ENCODE data around the gene UGT1A5. TPM values are rescaled to one million over a fixed set of nuclear protein-coding genes. Genes with fewer than 3 reads are reported as not detected.

The UGT1A5 gene
- total RNA-seq, 1 experiment from 2014 or later = not detected

- Histone ChIP-seq H3K9me3 (no peaks in the 10 kb centered on the region), H3K27me3 (no peaks in the 10 kb centered on the region), H3K4me3 (no peak overlapping the region), H3K36me3 (no peaks in the 10 kb centered on the region)
- DNase-seq = no peak
Measured at GRCh38 chr2:233820774-233821105, 108.0 kb downstream of the UGT1A5 start.

GRCh38 chr2:233821196-233821595 is 108.5 kb downstream of the UGT1A5 start:
- Histone ChIP-seq H3K27me3 (no peaks in the 10 kb centered on the region), H3K36me3 (no peaks in the 10 kb centered on the region), H3K9me3 (peaks cover 2% of the 10 kb centered on the region; the same call in 1 of the 2 replicates), H3K4me3 (no peak overlapping the region)
- no peak for DNase-seq

GRCh38 chr2:233821709-233822100 is 109.0 kb downstream of the UGT1A5 start:
- Histone ChIP-seq H3K9me3 (peaks cover 4% of the 10 kb centered on the region; the same call in 1 of the 2 replicates), H3K36me3 (no peaks in the 10 kb centered on the region), H3K27me3 (no peaks in the 10 kb centered on the region), H3K4me3 (no peak overlapping the region)
- DNase-seq = no peak

DNA sequence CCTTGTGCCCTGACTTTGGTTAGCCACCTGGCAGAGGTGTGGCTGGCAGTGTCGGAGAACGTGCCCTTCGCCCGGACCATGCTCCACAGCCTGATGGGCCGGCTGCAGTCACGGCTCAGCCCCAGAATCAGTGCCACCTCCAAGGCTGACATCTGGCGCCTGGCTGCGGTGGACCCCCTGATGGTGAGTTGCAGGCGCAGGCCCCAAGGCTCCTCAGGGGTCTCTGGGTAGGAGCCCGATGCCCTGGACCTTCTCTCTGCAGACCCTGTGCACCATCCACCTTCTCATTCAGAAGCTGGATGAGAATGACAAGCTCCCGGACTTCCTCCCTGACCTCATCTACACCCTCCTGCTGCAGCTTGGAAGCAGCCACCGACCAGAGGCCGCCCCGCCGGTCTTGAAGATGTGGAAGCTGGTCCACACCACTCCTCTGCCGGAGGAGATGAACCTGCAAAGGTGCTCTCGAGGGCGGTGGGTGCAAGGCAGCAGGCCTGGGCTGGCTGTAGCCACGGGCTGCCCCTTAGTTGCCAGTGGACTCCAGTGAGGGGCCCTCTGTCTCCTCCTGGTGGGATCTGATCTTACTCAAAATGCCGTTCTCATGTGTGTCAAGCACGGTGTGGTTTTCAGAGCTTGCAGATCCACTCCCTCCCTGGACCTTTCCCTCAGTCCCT is 109.5 kb downstream of the UGT1A5 start:
- no peaks in the 10 kb centered on the region for H3K36me3 ChIP-seq
- no peaks in the 10 kb centered on the region for H3K27me3 ChIP-seq
- DNase-seq = no peak
- no peak overlapping the region for H3K4me3 ChIP-seq
- peaks cover 4% of the 10 kb centered on the region; the same call in 1 of the 2 replicates for H3K9me3 ChIP-seq

Other genes starting within 250 kb of the UGT1A5 start
- 23.4 and 34.6 TPM in 2 replicates for gene USP40, start 146.1 kb upstream of the UGT1A5 start, total RNA-seq (2014; rRNA removed; shearing (Covaris generic); ENCODE audit: low replicate concordance)
- 0.27 and 2.2 TPM in 2 replicates for gene UGT1A8, start 95.3 kb upstream of the UGT1A5 start, total RNA-seq (2014; rRNA removed; shearing (Covaris generic); ENCODE audit: low replicate concordance)
- 0.27 and 0.33 TPM in 2 replicates for gene UGT1A10, start 76.5 kb upstream of the UGT1A5 start, total RNA-seq (2014; rRNA removed; shearing (Covaris generic); ENCODE audit: low replicate concordance)
- not detected in 2 replicates for gene UGT1A9, start 41.0 kb upstream of the UGT1A5 start, total RNA-seq (2014; rRNA removed; shearing (Covaris generic); ENCODE audit: low replicate concordance)
- 0.10 TPM in 1 of 2 replicates, not detected in the other for gene UGT1A7, start 31.0 kb upstream of the UGT1A5 start, total RNA-seq (2014; rRNA removed; shearing (Covaris generic); ENCODE audit: low replicate concordance)
- gene UGT1A6, start 20.0 kb upstream of the UGT1A5 start, total RNA-seq (2014; rRNA removed; shearing (Covaris generic); ENCODE audit: low replicate concordance) = 0.20 and 0.35 TPM in 2 replicates
- gene UGT1A4, start 5.8 kb downstream of the UGT1A5 start, total RNA-seq (2014; rRNA removed; shearing (Covaris generic); ENCODE audit: low replicate concordance) = not detected in 2 replicates
- gene UGT1A3, start 16.1 kb downstream of the UGT1A5 start, total RNA-seq (2014; rRNA removed; shearing (Covaris generic); ENCODE audit: low replicate concordance) = not detected in 2 replicates
- not detected in 2 replicates for gene UGT1A1, start 47.4 kb downstream of the UGT1A5 start, total RNA-seq (2014; rRNA removed; shearing (Covaris generic); ENCODE audit: low replicate concordance)
- not detected in 2 replicates for gene MROH2A, start 65.4 kb downstream of the UGT1A5 start, total RNA-seq (2014; rRNA removed; shearing (Covaris generic); ENCODE audit: low replicate concordance)
- 59.1 and 67.1 TPM in 2 replicates for gene HJURP, start 141.6 kb downstream of the UGT1A5 start, total RNA-seq (2014; rRNA removed; shearing (Covaris generic); ENCODE audit: low replicate concordance)
- not detected in 2 replicates for gene TRPM8, start 204.5 kb downstream of the UGT1A5 start, total RNA-seq (2014; rRNA removed; shearing (Covaris generic); ENCODE audit: low replicate concordance)

Measured in MG63 (cell line).